OCI-LY1 (cell line): ENCODE measurements around the gene IQCK.

Experiments
- H2AFZ ChIP-seq: fragments of 200-600 bp; sonication (generic), shearing (Covaris generic); 2 replicates; pipeline ENCODE4 v1.6.0; 2014; ENCODE audit warnings: antibody characterized with exemption, mild to moderate bottlenecking, low read length
- H3F3A ChIP-seq: fragments of 200-600 bp; sonication (generic), shearing (Covaris generic); 2 replicates; pipeline ENCODE4 v1.6.0; 2014; ENCODE audit warnings: mild to moderate bottlenecking, antibody characterized with exemption, low read length, moderate library complexity; ENCODE audit not compliant: insufficient read depth
- H3K27ac ChIP-seq: fragments of 200-600 bp; sonication (generic); 2 replicates; pipeline ENCODE4 v1.5.1; 2014; ENCODE audit warnings: low read length, mixed run types, mild to moderate bottlenecking, low read depth; ENCODE audit not compliant: poor library complexity, severe bottlenecking
- H3K27me3 ChIP-seq: fragments of 200-600 bp; sonication (generic); 2 replicates; pipeline ENCODE4 v1.6.0; 2014; ENCODE audit warnings: antibody characterized with exemption, mild to moderate bottlenecking, low read length, moderate library complexity; ENCODE audit not compliant: insufficient read depth
- H3K36me3 ChIP-seq: fragments of 200-600 bp; sonication (generic); 2 replicates; pipeline ENCODE4 v1.6.1; 2014; ENCODE audit warnings: mild to moderate bottlenecking, antibody characterized with exemption, low read length, moderate library complexity, mixed read lengths; ENCODE audit not compliant: insufficient read depth
- H3K4me1 ChIP-seq: fragments of 200-600 bp; sonication (generic); 2 replicates; pipeline ENCODE4 v1.5.1; 2014; ENCODE audit warnings: mild to moderate bottlenecking, low read length, moderate library complexity; ENCODE audit not compliant: insufficient read depth, severe bottlenecking
- H3K4me2 ChIP-seq: fragments of 200-600 bp; sonication (generic), shearing (Covaris generic); 2 replicates; pipeline ENCODE4 v1.6.1; 2014; ENCODE audit warnings: low read length
- H3K4me3 ChIP-seq: fragments of 200-600 bp; sonication (generic); 2 replicates; pipeline ENCODE4 v1.5.1; 2014; ENCODE audit warnings: low read length, low read depth, mild to moderate bottlenecking, mixed read lengths; ENCODE audit not compliant: poor library complexity, severe bottlenecking
- H3K79me2 ChIP-seq: fragments of 200-600 bp; shearing (Covaris generic); 2 replicates; pipeline ENCODE4 v1.6.1; 2016; ENCODE audit warnings: mixed run types, low read length, mixed read lengths; ENCODE audit not compliant: insufficient read depth
- H3K9ac ChIP-seq: fragments of 200-600 bp; sonication (generic), shearing (Covaris generic); 2 replicates; pipeline ENCODE4 v1.6.1; 2014; ENCODE audit warnings: mild to moderate bottlenecking, low read length, mixed read lengths
- H3K9me2 ChIP-seq: fragments of 200-600 bp; sonication (generic), shearing (Covaris generic); 2 replicates; pipeline ENCODE4 v1.6.1; 2014; ENCODE audit warnings: low read depth, mild to moderate bottlenecking, low read length, mixed read lengths
- H3K9me3 ChIP-seq: fragments of 200-600 bp; shearing (Covaris generic); 2 replicates; pipeline ENCODE4 v1.6.1; 2014; ENCODE audit warnings: low read length, mixed read lengths
- H4K20me1 ChIP-seq: fragments of 200-600 bp; sonication (generic), shearing (Covaris generic); 2 replicates; pipeline ENCODE4 v1.6.0; 2016; ENCODE audit warnings: mild to moderate bottlenecking, low read length; ENCODE audit not compliant: insufficient read depth
- EZH2 ChIP-seq: fragments of 200-600 bp; sonication (generic), shearing (Covaris generic); IDR thresholded peaks from 2 replicates; pipeline ENCODE4 v1.8.0; 2017; ENCODE audit warnings: borderline replicate concordance, mixed run types, mild to moderate bottlenecking, antibody characterized with exemption, low read length, moderate library complexity, mixed read lengths
- TF ChIP-seq, protein P1 (sequence below): fragments of 200-600 bp; sonication (generic), shearing (Covaris generic); IDR thresholded peaks from 2 replicates; pipeline ENCODE4 v1.5.1; 2017; ENCODE audit warnings: mild to moderate bottlenecking, antibody characterized with exemption, low read length, moderate library complexity, mixed read lengths

The IQCK gene

GRCh38 chr16:19687279-19687678 lies 30.8 kb upstream of the IQCK start:
- no peaks in the 10 kb centered on the region for H3F3A ChIP-seq
- H3K36me3 ChIP-seq: peaks cover 40% of the 10 kb centered on the region

DNA sequence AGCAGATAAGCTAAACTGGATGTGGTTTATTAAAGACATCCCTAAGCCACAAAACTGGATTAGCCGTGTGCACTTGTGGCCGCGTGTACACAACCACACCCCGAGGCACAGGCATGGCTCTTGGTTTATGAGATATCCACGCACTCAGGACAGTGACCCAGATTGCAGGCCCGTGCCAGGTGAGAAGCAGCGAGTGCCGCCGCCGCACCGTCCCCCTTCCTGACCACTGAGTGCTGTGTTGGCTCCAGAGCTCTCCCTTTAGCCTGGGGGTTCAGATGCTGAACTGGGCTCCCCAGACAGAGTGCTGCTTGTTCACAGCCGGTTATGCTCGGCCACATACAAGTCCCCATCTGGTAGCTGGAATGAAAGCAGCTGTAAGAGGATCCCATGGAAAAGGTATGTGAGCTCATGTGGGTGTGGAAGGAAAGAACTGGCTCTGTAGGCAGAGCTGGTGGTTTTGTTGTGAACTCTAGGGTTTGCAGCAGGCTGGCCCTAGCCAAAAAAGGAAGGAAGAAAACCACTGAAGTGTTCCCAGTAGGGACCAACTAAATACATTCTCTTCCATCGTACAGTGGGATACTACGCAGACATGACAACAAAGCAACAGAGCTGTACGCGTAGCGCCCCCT lies 29.6 kb upstream of the IQCK start:
- Histone ChIP-seq H3F3A (no peaks in the 10 kb centered on the region), H3K4me3 (no peak overlapping the region), H3K4me2 (no peak overlapping the region), H4K20me1 (no peaks in the 10 kb centered on the region), H3K79me2 (no peaks in the 10 kb centered on the region), H3K9me3 (no peaks in the 10 kb centered on the region), H2AFZ (no peak overlapping the region), H3K36me3 (peaks cover 28% of the 10 kb centered on the region), H3K27me3 (no peaks in the 10 kb centered on the region), H3K9ac (no peak overlapping the region), H3K27ac (no peak overlapping the region), H3K4me1 (no peaks in the 10 kb centered on the region), H3K9me2 (no peaks in the 10 kb centered on the region)
- TF ChIP-seq EZH2: no peak
- TF ChIP-seq, protein P1, sequence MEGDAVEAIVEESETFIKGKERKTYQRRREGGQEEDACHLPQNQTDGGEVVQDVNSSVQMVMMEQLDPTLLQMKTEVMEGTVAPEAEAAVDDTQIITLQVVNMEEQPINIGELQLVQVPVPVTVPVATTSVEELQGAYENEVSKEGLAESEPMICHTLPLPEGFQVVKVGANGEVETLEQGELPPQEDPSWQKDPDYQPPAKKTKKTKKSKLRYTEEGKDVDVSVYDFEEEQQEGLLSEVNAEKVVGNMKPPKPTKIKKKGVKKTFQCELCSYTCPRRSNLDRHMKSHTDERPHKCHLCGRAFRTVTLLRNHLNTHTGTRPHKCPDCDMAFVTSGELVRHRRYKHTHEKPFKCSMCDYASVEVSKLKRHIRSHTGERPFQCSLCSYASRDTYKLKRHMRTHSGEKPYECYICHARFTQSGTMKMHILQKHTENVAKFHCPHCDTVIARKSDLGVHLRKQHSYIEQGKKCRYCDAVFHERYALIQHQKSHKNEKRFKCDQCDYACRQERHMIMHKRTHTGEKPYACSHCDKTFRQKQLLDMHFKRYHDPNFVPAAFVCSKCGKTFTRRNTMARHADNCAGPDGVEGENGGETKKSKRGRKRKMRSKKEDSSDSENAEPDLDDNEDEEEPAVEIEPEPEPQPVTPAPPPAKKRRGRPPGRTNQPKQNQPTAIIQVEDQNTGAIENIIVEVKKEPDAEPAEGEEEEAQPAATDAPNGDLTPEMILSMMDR: no peak

More at GRCh38 chr16:19687279-19687678, 30.8 kb upstream of the IQCK start:
- Histone ChIP-seq H3K27me3 (no peaks in the 10 kb centered on the region), H3K9ac (no peak overlapping the region), H3K27ac (no peak overlapping the region), H3K4me2 (no peak overlapping the region), H2AFZ (no peak overlapping the region), H3K79me2 (no peaks in the 10 kb centered on the region), H3K9me2 (no peaks in the 10 kb centered on the region), H3K4me3 (no peak overlapping the region), H3K4me1 (no peaks in the 10 kb centered on the region), H3K9me3 (no peaks in the 10 kb centered on the region), H4K20me1 (no peaks in the 10 kb centered on the region)
- TF ChIP-seq EZH2: no peak
- TF ChIP-seq, protein P1: no peak

DNA sequence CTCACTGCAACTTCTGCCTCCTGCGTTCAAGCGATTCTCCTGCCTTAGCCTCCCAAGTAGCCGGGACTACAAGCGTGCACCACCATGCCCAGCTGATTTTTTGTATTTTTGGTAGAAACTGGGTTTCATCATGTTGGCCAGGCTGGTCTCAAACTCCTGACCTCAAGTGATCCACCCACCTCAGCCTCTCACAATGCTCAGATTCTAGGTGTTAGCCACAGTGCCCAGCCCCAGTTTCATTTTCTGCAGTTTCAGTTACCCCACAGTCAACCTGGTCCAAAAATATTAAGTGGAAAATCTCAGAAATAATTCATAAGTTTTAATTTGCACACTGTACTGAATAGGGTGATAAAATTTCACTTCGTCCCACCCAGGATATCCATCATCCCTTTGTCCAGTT lies 28.7 kb upstream of the IQCK start:
- H3K27ac ChIP-seq: no peak overlapping the region
- no peaks in the 10 kb centered on the region for H3K27me3 ChIP-seq
- no peaks in the 10 kb centered on the region for H3K9me3 ChIP-seq
- H3F3A ChIP-seq: no peaks in the 10 kb centered on the region
- H2AFZ ChIP-seq: no peak overlapping the region
- peaks cover 22% of the 10 kb centered on the region for H3K36me3 ChIP-seq
- no peaks in the 10 kb centered on the region for H3K9me2 ChIP-seq
- TF ChIP-seq EZH2: no peak
- TF ChIP-seq, protein P1: no peak
- no peak overlapping the region for H3K9ac ChIP-seq
- H3K4me1 ChIP-seq: no peaks in the 10 kb centered on the region
- H3K79me2 ChIP-seq: no peaks in the 10 kb centered on the region
- H3K4me2 ChIP-seq: no peak overlapping the region
- H3K4me3 ChIP-seq: no peak overlapping the region
- no peaks in the 10 kb centered on the region for H4K20me1 ChIP-seq
